ENCODE results near the gene CGRRF1.

Gene CGRRF1

GRCh38 chr14:54509546-54510501 is at the start of gene CGRRF1:
CGRRF1 (plus strand) TSS chr14:54509906; CDS start chr14:54509960, 54 bp downstream.
- TF ChIP-seq ZFX (IDR thresholded peaks at IDR 0.05): peak; percentile 50
- TF ChIP-seq CTCF (conservative IDR thresholded peaks at IDR 0.05): peak; percentile 72
- peak within 1 kb of the TSS; percentile 78 for H3K27ac ChIP-seq

GRCh38 chr14:54462048-54462447 is 47.7 kb upstream of the CGRRF1 start:
- TF ChIP-seq CTCF (conservative IDR thresholded peaks at IDR 0.05) (no peak), ZFX (IDR thresholded peaks at IDR 0.05) (no peak)
- H3K27ac ChIP-seq: no peak overlapping the region

- TF ChIP-seq ZFX (IDR thresholded peaks at IDR 0.05): no peak
- no peak for TF ChIP-seq CTCF (conservative IDR thresholded peaks at IDR 0.05)
- H3K27ac ChIP-seq: no peak overlapping the region
These were observed 44.1 kb upstream of the CGRRF1 start for GRCh38 chr14:54465654-54466053.

GRCh38 chr14:54467280-54467679 is 42.4 kb upstream of the CGRRF1 start:
- TF ChIP-seq CTCF (conservative IDR thresholded peaks at IDR 0.05) (no peak), ZFX (IDR thresholded peaks at IDR 0.05) (no peak)

GRCh38 chr14:54470701-54471100 is 39.0 kb upstream of the CGRRF1 start:
- H3K27ac ChIP-seq: no peak overlapping the region
- TF ChIP-seq CTCF (conservative IDR thresholded peaks at IDR 0.05): no peak

More at GRCh38 chr14:54467280-54467679, 42.4 kb upstream of the CGRRF1 start:
- H3K27ac ChIP-seq: no peak overlapping the region

GRCh38 chr14:54471641-54472040 is 38.1 kb upstream of the CGRRF1 start:
- H3K27ac ChIP-seq: no peak overlapping the region
- TF ChIP-seq CTCF (conservative IDR thresholded peaks at IDR 0.05) (no peak), ZFX (IDR thresholded peaks at IDR 0.05) (no peak)

GRCh38 chr14:54472315-54472714 is 37.4 kb upstream of the CGRRF1 start:
- H3K27ac ChIP-seq: no peak overlapping the region
- TF ChIP-seq ZFX (IDR thresholded peaks at IDR 0.05): no peak
- TF ChIP-seq CTCF (conservative IDR thresholded peaks at IDR 0.05): no peak
